NCI-H2227 treated with DMSO at 0.1 percent for 48 hours (cell line): ENCODE measurements around the gene DUSP10.

Source experiments
- DNase-seq: peaks from one replicate; lab custom pipeline; 2025; lab: John Stamatoyannopoulos, UW

The DUSP10 gene

DNA sequence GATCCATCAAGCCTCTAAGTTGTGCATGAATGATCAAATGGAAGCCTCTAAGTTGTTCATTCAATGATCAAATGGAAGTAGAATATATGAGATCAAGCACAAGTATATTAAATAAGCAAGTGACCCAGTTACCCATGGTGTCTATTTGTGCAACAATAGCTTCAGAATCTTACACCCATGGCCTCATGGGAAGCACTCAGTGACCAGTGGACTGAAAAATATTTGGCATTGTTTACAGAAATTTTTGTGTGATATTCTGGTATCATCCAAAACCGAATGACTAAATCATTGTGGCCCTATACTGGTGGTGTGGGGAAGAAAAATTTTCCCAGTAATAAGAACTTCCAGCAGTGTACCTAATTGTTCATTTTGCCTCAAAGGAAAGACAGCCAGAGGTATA, 46.6 kb downstream of the DUSP10 start:
- DNase-seq, result no peak

DNA sequence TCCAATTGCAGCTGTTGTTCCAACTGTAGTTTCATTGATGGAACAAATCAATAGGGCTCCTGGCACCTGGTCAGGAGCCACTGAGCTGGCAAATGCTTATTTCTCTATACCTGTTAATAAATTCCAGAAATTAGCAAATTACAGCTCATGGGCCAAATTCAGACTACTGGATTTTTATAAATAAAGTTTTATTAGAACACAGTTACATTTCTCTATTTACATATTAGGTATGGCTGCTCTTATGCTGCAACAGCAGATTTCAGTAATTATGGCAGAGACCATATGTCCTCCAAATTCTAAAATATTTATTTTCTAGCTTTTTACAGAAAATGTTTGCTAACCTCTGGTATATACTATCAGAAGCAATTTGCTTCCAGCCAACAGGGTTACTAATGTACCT, 47.8 kb downstream of the DUSP10 start:
- DNase-seq, result no peak

DNA sequence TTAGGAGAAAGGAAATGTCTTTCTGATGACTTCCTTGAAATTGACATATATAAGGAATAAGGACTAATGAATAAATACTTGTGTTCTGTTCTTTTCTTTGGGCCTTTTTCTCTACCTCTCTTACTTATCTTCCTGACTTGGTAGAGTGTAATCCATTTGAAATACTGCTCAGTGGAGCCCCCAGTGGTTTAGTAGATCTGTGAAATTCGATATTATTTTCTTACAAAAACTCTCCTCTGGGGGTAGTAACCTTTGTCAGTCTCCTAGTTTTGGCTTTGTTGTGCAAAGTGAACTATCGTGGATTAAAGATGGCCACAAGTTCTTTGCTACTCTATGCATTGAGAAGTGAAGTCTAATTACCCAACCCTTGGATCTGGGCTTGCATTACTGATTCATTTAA, 48.8 kb downstream of the DUSP10 start:
- no peak for DNase-seq

DNA sequence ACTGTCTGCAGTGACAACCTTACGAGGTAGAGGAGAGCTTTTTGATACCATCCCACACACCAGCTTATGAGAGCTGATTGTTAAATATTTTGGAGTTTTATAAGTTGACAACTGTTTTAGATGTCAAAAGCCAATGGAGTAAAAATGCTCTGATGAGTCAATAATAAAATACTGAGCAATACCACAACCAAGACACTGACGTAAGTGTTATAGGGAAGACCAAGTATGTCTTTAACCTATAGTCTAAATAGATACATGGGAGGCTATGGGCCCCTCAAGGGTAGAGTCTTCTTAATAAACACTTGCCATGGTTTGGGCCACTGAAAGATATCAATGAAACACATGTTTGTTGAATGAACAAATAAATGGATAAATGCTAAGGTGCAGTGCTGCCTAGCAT, 49.2 kb downstream of the DUSP10 start:
- no peak for DNase-seq

DNA sequence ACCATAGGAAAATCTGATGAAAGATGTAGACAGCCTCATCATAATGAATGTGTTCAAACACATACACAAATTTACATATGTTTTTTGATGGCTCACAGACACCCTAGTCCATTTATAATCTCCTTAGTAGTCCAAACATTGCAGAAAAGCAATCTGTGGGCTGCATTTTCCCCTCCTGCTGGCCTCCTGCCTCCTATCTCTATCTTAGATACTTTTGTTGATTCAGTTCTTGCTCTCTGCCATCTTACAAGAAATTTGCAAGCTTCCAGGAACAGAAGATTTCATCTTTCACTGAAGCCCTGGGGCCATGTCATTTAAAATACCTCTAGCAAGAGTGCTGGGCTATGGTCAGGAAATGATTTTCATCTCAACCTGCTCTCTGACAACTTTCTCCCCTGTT, 50.6 kb downstream of the DUSP10 start:
- no peak for DNase-seq

DNA sequence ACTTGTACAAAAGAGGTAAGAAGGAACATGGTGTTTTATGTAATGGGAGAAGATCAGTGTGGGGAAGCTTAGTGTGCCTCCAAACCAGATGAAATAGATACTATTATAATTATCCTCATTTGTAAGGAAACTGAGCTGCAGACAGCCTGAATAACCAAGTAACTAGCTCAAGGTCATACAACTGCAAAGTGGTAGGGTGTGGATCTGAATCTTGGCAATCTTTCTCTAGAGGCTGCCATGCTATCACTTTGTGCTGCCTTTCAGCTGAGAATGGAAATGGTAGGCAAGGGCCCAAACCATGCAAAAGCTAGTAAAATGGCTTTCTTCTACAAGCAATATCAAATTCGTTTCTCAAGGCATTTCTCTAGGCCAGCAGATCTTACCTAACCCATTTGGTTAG, 51.0 kb downstream of the DUSP10 start:
- no peak for DNase-seq

DNA sequence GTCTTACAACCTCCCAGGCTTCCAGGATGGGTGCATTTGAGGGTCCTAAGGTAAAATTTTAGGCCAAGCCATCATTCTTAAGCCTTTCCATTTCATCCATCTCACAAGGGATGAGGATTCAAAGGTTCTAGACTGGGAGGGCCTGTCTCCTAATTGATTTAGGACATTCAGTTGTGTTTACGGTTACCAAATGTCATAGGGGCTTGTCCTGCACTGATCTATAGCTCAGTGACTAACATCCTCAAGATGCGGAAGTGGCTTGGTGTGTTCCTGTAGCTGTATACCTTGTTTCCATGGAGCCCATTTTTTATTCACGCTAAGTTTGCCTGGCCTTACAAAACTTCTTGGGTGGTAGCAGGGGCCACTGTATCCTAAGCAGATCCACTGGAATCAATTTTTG, 52.8 kb downstream of the DUSP10 start:
- no peak for DNase-seq

DNA sequence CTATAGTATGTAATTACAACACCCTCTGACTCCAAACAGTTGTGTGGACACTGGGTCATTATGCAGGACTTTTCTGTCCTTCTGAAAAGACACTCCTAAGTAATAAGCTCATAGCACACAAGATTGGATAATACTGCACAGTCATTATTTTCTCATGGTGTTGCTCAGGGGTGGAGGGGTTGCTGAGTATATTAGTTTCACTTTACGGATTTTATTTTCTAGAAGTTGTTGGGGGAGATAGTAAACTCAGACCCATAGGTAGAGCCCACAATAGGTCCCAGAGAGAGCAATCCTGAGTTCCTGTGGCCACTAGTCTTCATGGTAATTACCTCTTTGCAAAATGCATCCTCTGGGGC, 53.4 kb downstream of the DUSP10 start:
- DNase-seq, result no peak

DNA sequence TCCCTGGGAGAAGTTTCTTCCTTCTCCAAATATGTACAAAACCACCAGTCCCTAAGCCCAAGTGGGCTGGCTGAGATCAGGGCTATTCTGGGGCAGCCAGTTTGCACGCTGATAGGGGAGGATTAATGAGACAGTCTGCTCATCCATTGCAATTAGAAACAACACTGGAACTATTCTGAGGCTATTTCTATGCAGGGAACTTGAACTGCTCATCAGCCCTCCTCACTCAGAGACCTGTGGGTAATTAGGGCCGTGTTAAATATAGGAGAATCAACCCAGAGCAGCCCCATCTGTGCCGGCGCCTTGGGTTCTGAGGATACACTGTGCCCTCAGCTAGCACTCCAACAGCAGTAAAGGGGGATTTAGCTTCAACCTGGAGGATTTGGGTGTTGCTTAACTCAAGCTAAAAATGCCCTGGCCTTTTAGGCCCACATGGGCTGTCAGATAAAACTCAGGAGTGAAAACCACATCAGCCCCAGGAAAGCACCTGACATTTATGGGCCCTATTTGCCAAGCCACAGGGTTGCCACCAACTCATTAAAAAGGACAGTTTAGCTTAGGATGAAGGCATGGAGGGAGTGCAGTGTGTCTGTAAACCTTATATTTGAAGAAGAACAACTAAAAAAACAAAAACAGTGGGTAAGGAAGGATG, 53.9 kb downstream of the DUSP10 start:
- no peak for DNase-seq

DNA sequence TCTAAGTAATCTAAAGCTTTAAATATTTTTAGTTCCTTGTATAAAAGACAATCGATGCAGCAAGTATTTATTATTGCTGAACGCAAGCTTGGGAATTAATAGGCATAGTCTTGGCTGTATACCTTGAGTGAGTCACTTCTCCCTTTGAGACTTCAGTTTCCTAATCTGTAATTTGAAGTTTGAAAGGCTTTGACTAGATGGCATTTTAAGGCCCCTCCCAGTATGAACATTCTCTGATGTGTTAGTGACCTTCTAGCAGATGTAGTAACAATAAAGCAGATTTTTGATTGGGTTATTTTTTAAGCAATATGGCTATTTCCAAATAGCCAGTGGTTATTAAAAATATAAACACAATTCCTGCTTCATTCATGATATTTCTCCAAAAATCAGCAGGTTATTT, 58.2 kb downstream of the DUSP10 start:
- no peak for DNase-seq

DNA sequence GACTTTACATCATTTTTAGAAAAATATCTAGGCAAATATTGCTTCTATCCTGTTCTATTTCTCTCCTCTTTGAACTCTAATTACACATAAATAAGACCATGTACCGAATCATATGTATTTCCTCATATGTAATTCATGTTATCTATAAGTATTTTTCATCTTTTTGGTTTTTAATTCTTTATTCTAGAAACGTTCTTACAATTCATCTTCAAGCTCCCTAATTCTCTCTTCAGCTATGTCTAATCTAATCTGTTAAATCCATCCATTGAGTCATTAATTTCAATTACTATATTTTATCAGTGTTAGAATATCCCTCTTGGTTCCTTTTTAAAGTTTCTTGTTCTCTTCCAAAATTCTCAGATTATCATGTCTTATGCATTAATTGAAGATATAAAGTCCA, 61.8 kb downstream of the DUSP10 start:
- no peak for DNase-seq

DNA sequence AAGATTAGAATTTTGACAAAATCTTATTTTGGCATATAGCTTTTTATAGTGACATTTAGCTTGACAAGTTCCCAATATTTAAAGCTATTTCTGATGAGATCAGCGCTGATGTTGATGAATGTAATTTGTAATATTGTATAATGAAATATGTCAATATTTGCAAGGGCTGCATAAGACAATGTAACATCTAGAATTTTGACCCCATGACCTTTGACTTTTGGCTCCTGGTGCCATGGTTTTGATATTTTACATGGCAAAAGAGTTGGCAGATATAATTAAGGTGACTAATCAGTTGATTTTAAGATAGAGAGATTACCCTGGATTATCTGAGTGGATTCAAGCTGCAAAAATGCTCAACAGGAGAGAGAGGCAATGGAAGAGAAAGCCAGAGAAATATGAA, 63.9 kb downstream of the DUSP10 start:
- no peak for DNase-seq

DNA sequence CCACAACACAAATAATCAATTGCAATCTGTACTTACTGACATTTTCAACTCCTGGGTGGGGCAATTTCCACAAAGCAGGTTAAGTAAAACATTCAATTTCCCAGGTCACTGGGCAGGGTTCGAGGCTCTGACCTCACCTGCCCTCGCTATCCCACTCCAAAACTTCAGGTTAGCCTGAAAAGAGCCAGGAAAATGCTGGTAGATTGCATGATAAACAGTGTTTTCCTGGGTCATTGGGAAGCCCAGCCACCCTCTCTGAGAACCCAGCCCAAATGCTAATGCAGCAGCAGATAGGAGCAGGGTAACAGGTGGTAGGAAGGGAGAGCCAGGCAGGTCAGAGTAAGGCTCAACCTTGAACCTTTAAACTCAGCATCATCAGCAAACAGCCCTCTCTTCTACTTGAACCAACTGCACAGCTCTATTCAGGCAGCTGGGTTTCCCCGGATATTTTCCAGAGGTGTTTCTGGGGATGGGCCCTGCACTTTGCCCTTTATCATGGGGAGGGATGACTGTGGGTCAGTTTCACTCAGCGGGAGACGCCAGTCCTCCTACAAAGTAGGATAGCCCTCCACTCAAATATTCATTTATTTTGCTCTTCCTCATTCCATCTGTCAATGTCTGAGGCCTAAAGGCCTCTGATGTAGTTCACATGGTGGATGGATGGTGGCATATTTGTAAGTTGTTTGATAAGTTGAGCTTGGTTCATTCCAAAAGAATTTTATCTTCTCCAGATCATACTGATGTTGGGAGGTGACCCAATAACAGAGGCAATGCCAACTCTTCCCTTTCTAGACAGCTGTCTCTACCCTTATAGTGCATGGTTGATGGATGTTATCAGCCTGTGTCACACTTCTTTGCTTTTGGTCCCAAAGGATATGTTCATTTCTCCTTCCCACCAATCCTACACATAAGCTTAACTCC, 65.7 kb downstream of the DUSP10 start:
- DNase-seq, result no peak

DNA sequence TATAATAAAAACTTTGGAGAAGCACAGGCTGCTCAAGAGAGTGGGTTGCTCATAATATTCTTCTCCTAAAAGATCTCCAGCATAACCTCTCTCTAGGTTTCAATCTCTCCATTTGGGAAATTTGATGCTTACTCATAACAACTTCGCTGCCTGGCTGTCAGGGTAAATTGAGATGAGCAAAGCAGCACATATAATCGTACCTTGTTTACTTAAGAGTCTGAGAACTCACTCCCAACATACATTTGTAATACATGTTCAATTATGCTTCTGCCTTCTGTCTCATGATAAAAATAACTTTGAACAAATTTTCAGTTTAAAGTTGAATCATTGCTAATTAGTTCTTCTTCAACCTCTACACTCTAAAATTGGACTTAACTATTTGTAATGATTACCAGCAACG, 68.9 kb downstream of the DUSP10 start:
- DNase-seq, result no peak

DNA sequence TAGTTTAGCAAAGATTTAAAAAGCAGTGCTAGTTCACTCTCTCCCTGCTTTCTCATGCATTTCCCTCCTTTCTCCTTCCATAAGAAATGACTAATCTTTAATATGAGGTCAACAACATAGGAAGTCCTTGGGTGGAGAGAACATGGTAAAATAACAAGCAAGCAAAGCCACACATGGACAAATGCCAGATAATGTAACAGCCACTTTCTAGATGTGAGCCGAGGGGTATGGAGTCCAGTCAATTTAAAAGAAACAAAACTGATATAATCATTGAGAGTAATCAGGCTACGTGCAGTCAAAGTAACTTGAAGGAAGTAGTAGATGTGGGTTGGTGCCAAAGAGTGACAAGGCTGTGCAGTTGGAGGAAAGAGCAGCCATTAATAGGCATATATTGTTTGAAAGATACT, 69.6 kb downstream of the DUSP10 start:
- no peak for DNase-seq

DNA sequence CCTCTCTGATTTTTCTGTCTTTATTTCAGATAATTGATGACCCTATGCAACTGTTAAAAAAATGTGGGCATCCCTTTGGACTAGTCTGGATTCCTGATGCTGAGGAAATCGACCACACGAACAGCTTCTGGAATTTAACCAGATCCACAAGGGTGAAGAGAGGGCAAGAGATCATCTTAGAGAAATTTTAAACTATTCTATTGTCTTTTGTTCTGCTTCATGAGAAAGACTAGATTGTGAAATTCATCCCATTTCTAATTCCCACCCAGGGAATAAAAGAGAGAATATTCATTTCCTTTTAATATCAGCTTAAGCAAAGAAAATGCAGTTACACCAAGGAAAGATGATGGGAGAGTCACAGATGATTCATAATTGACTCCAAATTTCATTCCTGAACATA, 71.8 kb downstream of the DUSP10 start:
- DNase-seq, result no peak

DNA sequence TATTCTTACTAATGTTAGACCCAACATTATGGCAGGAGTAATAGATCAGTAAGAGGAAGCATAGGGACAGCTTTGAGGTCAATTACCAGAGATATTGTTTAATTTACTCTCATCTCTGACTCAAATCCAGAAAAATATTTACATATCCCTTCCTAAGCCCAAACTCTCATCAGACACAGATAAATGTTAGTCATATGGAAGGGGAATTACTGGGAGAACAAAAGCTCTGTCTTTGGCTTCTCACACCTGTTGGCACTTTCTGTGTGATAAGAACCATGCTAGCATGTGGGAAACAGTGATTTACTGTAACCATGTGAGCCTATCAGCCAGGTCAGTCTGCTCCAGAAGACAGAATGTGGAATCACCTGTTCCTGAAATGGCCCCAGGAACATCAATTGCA, 72.4 kb downstream of the DUSP10 start:
- DNase-seq, result no peak

DNA sequence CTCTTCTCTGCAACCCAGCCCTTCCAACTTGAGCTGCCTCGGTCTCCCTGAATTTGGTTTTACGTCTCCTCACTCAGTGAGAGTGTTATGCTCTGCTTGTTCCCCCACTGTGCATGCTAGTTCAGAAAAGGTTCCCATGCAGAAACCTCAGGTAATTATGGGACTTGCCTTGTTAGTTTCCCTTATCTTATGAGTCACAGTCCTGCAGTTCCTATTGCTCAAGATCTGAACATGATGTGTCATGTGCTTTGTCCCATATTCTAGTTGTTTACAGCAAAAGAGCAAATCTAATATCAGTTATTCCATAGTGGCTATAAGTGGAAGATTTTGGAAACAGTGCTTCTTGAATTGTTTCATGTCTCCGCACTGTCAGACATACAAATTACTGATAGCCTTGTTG, 74.4 kb downstream of the DUSP10 start:
- no peak for DNase-seq

DNA sequence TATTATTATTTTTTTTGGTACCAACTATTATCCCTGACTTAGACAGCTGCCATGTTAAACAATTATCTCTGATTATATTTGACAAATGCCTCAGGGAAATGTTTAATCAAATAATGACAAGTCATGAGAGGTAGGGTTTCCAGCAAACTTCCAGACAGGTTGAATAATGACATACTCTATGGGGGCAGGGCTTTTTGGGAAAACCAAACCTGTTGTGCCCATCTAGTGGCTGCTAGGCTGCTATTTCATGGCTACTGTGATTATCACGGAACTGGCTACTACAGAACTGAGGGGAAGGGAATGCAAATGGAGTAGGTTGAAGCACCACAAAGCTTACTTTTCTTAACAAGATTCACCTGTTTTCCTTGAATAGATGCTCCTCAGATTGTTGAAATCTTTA, 77.6 kb downstream of the DUSP10 start:
- DNase-seq, result no peak

DNA sequence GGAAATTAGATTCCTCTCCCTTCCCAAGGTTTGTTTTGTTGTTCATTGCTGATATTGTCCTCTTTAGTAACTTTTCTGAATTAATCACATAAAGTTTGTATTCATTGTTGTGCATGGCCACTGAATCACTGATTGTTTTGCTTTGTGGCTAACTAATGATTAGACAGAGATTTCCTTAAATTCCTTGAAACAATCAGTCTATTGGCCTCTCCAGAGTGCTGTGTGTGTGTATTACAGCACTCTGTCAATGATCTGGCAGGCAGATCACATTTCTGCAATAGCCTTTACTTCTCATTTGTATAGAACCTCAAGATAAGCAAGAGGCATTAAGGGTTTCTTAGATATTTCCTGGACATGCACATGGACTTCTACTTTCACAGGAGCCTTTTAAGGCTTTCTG, 78.6 kb downstream of the DUSP10 start:
- no peak for DNase-seq

DNA sequence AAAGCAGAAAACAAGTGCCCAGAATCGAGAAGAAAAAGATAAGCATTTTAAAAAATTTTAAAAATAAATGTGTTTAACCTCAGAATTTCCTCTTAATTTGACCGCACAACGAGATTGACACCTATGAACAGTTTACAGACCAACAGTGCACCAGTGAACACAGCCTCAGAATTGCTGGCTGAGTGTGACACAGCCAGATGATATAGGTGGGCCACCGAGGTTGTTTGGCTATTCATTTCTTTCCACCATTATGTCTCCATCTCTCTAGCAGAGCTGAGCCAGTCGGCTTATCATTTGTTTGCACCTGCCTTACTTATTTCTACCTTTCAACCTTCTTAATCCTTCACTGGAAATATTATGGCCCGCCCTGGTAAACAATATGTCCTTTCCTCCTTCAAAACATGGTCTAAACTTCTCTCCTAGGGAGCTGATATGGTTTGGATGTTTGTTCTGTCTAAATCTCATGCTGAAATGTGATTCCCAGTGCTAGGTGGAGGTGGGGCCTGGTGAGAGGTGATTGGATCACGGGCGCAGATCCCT, 86.1 kb downstream of the DUSP10 start:
- no peak for DNase-seq
